HG03064 (cell line): Measurements from ENCODE around the gene GRAP2.
"Not testable (repeated sequence)": the region's sequence is repeated elsewhere in the genome, so short reads cannot be mapped to it uniquely, and the experiment has no call there.

Experiments used
- ATAC-seq: cut with Tn5 transposase; IDR thresholded peaks from one replicate; pipeline ENCODE4 v1.9.1; 2021; ENCODE audit warnings: low read depth; ENCODE audit not compliant: unreplicated experiment

Gene GRAP2

GRCh38 chr22:39896313-39896996 lies 4.4 kb upstream of the GRAP2 start:
- ATAC-seq = no peak

- no peak for ATAC-seq
These were observed 3.0 kb upstream of the GRAP2 start for GRCh38 chr22:39897841-39898240.

- ATAC-seq = peak; percentile 75
These were observed 1.9 kb upstream of the GRAP2 start for GRCh38 chr22:39898997-39899396.

GRCh38 chr22:39901565-39902146 lies 772 bp downstream of the GRAP2 start:
- ATAC-seq = no peak

GRCh38 chr22:39904024-39904423 lies 3.1 kb downstream of the GRAP2 start:
- ATAC-seq = not testable (repeated sequence)

- no peak for ATAC-seq
These were observed 4.0 kb downstream of the GRAP2 start for GRCh38 chr22:39904862-39905261.

GRCh38 chr22:39905687-39906086 lies 4.8 kb downstream of the GRAP2 start:
- no peak for ATAC-seq

GRCh38 chr22:39906207-39906606 lies 5.3 kb downstream of the GRAP2 start:
- ATAC-seq = no peak

GRCh38 chr22:39907047-39907446 lies 6.2 kb downstream of the GRAP2 start:
- ATAC-seq = no peak

- ATAC-seq = no peak
These were observed 6.8 kb downstream of the GRAP2 start for GRCh38 chr22:39907605-39908097.

- no peak for ATAC-seq
These were observed 7.3 kb downstream of the GRAP2 start for GRCh38 chr22:39908136-39908535.

GRCh38 chr22:39908737-39909136 lies 7.9 kb downstream of the GRAP2 start:
- no peak for ATAC-seq

- ATAC-seq = no peak
These were observed 10.2 kb downstream of the GRAP2 start for GRCh38 chr22:39910876-39911613.

GRCh38 chr22:39913321-39913720 lies 12.4 kb downstream of the GRAP2 start:
- ATAC-seq = no peak

- no peak for ATAC-seq
These were observed 13.0 kb downstream of the GRAP2 start for GRCh38 chr22:39913886-39914285.

GRCh38 chr22:39914584-39914983 lies 13.7 kb downstream of the GRAP2 start:
- no peak for ATAC-seq

GRCh38 chr22:39915295-39915726 lies 14.4 kb downstream of the GRAP2 start:
- no peak for ATAC-seq

- ATAC-seq = no peak
These were observed 15.6 kb downstream of the GRAP2 start for GRCh38 chr22:39916496-39916895.

- ATAC-seq = no peak
These were observed 16.3 kb downstream of the GRAP2 start for GRCh38 chr22:39917197-39917643.

GRCh38 chr22:39917776-39918495 lies 17.1 kb downstream of the GRAP2 start:
- no peak for ATAC-seq
